Cardiac septum (tissue), 1 donor: ENCODE results near the gene KPTN. TPM values are rescaled to one million over a fixed set of nuclear protein-coding genes. Genes with fewer than 3 reads are reported as not detected.
"Not testable (repeated sequence)": the region's sequence is repeated elsewhere in the genome, so short reads cannot be mapped to it uniquely, and the experiment has no call there.

Experiments used
- DNase-seq: peaks from one replicate; pipeline ENCODE4 v3.0.0-alpha.2; 2020; ENCODE audit warnings: low spot score
- intact Hi-C: fragments of 100-400 bp; cut with DNase I; formaldehyde crosslinking; loops from one replicate; pipeline ENCODE4 v1.14.0; 2022
- total RNA-seq: library from RNA; stranded (reverse); fragmentation: NEBNext Ultra II Directional; extraction: Animal tissue kit (Norgen Biotek cat#: 25700); gene quantifications from one replicate; pipeline ENCODE4 v1.2.1, GENCODE V29; 2021
- donor health status: DM: no; HTN: no; CAD: no.

Gene KPTN
- total RNA-seq, 1 donor from 2014 or later: 5.2 TPM

GRCh38 chr19:47493378-47494210, 9.6 kb upstream of the KPTN start:
- no peak for DNase-seq
- intact Hi-C loops: no loop called here

DNA sequence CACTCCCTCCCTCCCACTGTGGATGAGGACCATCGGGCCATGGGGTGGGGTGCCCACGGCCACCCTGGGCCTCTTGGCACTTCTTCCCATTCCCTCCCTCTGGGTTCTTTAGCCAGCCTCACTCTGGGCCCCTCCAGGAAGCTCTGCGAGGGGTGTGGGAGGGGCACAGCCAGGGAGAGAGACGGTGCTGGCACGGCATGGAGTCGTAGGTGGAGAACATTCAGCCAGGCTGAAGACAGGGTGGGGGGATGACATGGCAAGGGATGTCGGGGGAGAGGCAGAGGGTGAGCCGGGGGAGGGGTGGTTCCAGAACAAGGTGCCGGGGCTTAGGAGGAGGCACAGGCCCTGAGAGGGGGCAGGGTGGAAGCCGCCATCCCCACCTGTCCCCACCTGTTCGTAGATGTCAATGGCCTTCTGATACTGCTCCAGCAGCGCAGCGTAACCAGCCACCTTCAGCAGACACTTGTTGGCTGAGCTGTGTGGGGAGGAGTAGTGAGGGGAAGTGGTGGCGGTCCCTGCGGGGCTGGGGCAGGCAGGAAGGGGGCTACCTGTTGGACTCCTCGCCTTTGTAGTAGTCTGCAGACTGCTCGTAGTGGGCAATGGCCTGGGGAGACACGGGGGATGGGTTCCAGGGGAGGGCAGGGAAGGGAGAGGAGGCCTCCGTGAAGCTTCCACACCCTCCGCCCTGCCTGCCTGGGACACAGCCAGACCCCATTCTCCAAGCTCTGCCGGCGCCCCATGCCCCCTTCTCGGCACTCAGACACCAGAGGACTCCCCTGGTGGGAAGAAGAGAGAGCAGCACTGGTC, 8.8 kb upstream of the KPTN start:
- intact Hi-C loops: no loop called here
- no peak for DNase-seq

DNA sequence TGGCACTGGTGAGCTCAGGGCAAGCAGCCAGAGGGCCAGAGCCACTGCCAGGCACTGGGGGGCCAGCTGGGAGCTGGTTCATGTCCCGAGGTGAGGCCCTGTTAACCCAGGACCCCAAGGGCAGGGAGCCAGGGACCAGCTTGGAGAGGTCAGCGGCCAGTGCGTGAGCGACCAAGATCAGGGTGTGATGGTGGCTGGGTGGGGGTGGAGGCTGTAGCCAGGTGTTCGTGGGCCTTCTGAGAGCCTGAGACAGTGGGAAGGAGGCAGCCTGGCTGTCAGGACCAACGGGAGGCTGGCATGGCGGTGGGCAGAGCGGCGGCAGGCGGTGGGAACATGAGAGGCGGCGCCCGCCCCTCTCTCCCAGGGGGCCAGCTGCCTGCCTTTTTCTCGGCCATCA, 8.1 kb upstream of the KPTN start:
- no peak for DNase-seq
- intact Hi-C loops: no loop called here

DNA sequence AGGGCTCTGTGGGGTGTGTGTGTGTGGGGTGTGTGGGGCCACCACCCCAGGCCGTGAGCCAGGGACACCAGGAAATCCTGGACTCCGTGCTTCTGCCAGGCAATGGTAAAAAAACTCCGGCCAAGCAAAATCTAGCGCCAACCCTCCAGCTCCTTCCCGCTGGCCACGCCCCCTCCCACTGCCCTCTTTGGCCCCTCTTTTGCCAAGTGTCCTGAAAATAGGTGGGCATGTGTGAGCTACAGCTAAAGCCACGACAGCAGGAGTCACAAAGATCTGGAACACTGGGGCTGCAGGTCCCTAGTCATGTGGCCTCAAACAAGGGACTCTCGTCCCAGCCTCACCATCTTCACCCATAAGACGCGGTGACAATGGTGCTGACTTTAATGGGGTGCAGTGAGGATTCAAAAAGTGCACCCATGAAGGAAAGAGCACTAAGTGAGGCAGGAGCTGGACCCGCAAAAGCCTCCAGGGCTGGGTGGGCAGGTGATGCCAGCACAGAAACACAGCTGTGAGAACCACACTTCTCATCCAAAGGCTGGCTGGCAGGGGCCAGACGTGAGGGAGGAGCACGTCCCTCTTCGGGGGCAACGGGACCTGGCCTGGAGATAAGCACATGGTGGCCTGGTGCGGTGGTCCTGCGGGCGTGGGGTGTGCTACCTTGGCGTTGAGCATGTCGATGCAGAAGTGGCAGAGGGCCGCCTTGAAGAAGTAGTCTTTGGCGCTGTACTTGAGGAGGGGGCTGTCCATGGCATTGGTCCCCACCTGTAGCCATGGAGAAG, 7.5 kb upstream of the KPTN start:
- no peak for DNase-seq
- intact Hi-C loops: no loop called here

DNA sequence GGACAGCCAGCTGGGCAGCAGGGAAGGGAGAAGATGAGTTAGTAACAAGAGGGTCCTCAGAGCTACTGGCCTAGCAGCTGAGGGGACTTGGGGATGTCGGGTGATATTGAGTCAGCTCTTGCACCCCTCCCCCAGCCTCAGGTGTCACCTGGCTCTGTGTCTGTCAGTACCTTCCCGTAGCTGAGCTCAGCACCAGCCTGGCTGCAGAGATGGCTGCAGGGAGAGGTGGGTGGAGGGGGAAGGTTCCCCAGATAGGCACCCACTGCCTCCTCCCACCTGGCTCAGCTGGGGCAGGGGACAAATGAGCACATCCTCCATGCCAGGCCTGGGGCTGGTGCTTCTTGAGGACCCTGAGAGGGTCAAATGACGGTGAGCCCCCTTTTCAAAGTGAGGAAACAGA, 6.8 kb upstream of the KPTN start:
- DNase-seq: no peak
- intact Hi-C loops: no loop called here

DNA sequence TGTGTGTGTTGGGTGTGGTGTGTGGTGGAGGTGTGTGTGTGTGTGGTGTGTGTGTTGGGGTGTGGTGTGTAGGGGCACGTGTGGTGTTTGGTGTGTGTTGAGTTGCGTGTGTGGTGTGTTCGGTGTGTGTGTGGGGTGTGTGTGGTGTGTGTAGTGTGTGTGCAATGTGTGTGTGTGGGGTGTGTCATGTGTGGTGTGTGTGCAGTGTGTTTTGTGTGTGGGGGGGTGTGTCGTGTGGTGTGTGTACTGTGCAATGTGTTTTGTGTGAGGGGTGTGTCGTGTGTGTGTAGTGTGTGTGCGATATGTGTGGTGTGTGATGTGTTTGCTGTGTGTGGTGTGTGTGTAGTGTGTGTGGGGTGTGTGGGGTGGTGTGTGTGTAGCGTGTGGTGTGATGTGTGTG, 6.0 kb upstream of the KPTN start:
- intact Hi-C loops: no loop called here
- no peak for DNase-seq

GRCh38 chr19:47489072-47489914, 5.3 kb upstream of the KPTN start:
- DNase-seq: no peak

DNA sequence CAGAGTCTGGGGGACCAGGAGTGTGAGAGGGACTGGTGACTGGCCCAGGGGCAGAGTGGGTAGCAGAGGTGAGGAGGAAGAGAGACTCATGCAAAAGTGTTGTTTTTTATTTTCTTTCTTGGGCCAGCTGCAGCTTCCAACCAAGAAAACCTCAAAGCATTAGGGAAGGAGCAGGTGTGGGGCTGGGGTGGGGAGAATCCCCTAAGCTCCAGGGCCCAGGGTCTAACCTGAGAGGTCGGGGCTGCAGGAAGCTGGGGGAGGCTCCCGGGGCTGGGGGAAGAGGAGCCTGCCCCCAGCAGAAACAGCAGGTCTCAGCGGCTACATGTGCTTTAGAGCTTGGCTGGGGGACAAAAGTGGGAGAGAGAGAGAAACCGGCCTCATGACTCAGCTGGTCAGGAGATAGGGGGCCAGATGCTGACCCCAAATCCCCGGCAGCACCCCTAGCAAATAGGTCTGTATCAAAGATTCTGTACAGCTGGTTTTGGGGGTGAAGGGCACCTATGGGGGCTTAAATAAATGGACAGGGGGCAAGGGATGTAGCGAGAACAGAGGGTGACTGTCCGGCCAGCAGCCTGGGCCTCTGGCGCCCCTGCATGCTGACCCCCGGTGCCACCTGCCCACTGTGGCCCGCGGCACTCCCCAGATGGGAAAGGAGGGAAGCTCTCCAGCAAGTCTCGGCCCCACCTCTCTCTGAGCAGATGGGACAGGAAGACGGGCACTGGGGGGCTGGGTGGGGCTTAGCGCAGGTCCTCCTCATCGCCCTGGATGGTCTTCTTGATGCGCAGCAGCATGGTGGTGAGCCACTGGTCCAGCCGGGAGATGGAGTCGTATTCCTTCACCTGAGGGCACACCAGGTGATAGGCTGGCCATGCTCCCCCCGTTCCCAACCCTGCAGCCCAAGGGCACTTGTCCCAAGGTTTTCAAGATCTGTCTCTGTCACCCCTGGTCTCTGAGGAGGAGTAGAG, 3.8 kb upstream of the KPTN start:
- intact Hi-C loops: no loop called here
- DNase-seq: no peak

More at GRCh38 chr19:47489072-47489914, 5.3 kb upstream of the KPTN start:
- intact Hi-C loops: no loop called here

DNA sequence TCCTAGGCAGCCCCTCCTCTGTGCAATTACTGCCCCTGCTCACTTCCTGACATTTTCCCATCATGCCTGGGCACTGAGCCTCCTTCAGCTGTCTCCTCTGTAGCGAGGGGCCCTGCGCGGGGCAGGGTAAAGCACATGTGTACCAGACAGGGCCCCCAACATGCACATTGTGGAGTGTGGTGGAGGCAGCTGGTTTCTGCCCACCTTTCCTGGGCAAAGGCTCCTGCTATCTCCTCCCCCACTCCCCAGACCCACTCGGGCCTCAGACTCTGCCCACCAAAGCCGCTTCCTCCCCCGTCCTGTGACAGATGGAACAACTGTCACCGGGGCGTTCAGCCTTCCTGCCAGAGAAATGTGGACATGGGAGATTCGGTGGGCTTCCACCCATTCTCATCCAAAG, 2.9 kb upstream of the KPTN start:
- no peak for DNase-seq
- intact Hi-C loops: no loop called here

GRCh38 chr19:47486220-47486619, 2.2 kb upstream of the KPTN start:
- DNase-seq, intact Hi-C loops: not testable (repeated sequence)

- no peak for DNase-seq
- intact Hi-C loops: loop anchor here (2.0 kb wide), 1 partner anchor 30 kb away; the partner anchor contains the start of gene NAPA
Measured at GRCh38 chr19:47485210-47485609, 1.2 kb upstream of the KPTN start.

DNA sequence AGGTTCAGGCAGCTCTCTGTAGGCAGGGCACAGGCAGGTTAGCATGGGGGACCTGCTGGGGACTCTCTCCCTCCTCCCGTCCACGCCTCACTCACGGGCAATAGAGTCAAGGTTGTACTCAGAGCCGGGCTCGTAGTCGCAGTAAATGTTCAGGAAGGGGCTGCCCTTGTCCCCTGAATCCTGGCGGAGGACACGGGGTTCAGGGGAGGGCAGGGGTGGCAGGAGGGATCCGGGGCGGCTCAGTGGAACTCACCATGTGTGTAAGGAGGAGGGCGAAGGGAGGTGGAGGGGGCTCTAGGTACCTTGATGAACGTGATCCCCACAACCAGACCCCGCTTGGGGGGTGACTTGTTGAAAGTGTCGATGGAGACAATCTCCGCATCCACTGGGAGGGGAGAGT, 819 bp downstream of the KPTN start:
- intact Hi-C loops: no loop called here
- DNase-seq: no peak

DNA sequence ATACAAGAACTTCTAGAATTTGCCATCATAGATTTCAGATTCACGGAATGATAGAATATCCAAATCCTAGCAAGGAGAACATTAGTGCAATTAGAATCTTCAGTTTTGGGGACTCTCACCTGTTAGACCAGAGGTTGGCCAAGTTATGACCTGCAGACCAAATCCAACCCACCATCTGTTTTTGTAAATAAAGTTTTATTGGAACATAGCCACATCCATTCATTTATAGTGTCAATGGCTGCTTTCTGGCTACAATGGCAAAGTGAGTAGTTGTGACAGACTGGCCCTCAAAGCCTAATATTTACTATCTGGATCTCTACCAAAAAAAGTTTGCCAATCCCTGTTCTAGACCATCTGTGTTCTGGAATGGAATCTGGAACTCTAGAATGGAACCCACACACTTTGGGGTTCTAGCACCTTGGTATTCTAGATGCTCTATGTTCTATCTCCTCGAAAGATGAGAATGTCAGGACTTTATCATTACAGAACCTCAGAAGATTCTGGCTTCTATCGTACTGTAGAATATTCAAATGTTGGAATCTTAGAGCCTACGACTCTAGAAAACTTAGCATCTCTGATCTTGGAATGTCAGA, 2.5 kb downstream of the KPTN start:
- intact Hi-C loops: no loop called here

DNA sequence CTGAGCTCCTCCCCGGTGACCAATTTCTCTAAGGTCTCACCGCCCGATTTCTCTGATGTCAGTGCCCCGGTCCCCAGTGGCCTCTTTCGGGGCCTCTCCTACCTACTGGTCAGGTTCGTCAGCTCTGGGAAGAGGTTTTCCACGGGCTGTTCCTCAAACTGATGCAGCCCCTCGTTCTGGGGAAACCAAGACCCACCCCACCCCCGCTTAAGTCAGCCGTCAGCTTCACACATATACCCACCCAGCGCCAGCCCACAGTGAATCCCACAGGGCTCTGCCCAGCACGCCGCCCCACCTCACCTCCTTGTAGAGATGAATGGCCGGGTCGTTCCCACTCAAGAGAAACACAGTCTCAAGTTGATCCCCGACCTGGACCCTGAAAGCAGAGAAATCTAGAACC, 3.4 kb downstream of the KPTN start:
- intact Hi-C loops: no loop called here
- DNase-seq: no peak

More for the DNA sequence above, 2.5 kb downstream of the KPTN start:
- no peak for DNase-seq

DNA sequence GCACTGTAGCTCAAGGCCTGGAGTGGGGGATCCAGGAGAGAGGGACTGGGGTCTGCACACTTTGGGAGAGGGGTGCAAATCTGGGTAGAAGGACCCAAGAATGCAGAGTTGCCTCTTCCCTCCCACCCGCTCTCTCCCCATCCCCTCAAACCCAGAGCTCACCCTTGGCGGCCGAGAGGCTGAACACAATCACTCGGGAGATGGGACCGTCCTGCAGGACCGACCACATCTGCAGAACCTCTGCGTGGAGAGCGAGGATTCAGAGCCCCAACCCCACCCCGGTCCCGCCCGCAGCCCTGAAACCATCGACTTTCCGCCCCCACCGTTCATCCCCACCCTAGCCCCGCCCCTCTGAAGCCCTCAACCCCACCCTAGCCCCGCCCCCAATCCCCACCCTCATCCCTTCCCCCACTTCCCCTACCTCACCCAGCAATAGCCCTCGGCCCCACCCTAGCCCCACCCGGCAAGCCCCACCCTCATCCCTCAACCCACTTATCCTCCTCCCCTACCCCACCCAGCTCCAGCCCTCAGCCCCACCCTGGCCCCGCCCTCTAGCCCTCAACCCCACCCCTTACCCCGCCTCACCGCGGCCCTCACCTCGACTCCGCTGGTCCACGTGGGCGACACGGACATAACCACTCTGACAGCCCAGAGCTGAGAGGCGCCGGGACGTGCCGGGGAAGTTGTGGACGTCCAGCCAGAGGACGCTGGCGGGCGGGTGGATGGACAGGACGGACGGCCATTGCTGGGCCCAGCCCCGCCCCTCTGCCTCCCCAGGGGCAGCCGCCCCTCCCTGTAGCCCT, 4.1 kb downstream of the KPTN start:
- intact Hi-C loops: no loop called here
- DNase-seq: no peak

- DNase-seq: no peak
- intact Hi-C loops: no loop called here
Measured at GRCh38 chr19:47476438-47476972, 7.5 kb downstream of the KPTN start.

DNA sequence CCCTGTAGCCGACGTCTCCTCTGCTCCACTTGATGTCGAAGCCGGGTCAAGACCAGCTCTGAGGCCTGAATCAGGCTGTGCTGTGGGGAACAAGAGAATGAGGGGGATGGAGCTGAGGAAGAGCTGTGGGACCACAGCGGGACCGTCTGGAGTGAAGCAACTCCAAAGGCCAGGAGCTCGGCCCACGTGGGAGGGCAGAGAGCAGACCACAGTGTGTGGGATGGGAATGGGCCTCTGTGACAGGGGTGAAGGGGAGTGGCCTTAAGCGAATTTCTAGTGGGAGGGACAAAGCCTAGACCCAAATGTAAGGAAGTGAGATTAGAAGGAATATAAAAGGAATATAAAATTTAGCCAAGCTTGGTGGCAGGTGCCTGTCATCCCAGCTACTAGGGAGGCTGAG, 8.6 kb downstream of the KPTN start:
- intact Hi-C loops: no loop called here
- DNase-seq: no peak
